IPS-18c (cell line): ENCODE results near the gene FAH.

Source experiments
- H3K4me3 ChIP-seq: 2 replicates; pipeline ENCODE4 v1.7.0; 2013; ENCODE audit warnings: low read depth, mild to moderate bottlenecking, low read length, moderate library complexity; ENCODE audit not compliant: insufficient read depth
- H3K9me3 ChIP-seq: one replicate; pipeline ENCODE4 v1.6.1; 2013; ENCODE audit warnings: mild to moderate bottlenecking, low read length, moderate library complexity; ENCODE audit not compliant: control insufficient read depth, insufficient read depth

The FAH gene

DNA sequence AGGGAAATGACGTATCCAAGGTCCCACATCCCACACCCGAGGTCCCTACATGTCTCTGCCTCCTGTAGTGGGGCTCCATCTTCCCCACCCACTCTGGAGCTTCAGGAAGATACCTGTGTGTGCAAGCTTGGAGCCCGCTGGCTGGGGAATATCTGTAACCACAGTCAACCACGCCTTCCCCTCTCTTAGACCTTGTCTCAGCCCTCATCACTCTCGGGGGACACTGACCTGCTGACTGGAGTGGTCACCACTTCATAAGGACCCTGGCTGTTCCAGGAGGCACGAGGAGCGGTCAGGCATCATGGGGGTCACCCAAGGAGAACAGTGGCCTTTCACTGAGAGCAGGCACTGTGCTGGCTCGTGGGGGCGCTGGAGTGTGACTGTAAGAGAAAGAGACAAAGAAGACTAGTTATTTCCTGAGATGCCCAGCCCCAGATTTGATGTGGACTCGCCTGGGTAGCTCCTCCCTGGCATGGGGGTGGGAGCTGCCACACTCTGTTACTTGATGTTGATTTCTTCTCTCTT, 50.6 kb downstream of the FAH start:
- no peak overlapping the region for H3K4me3 ChIP-seq
- H3K9me3 ChIP-seq: peaks cover 2% of the 10 kb centered on the region

DNA sequence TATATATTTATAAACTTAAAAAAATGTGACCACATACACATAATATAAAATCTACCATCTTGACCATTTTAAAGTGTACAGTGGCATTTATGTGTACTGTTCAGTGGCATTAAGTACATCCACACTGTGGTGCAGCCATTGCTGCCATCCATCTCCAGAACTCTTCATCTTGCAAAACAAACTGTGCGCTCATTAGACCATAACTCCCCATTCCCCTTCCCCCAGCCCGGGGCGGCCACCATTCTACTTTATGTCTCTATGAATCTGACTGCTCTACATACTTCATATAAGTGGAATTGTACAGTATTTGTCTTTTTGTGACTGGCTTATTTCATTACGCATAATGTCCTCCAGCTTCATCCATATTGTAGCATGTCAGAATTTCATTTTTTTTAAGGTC, 51.4 kb downstream of the FAH start:
- peaks cover 2% of the 10 kb centered on the region for H3K9me3 ChIP-seq

DNA sequence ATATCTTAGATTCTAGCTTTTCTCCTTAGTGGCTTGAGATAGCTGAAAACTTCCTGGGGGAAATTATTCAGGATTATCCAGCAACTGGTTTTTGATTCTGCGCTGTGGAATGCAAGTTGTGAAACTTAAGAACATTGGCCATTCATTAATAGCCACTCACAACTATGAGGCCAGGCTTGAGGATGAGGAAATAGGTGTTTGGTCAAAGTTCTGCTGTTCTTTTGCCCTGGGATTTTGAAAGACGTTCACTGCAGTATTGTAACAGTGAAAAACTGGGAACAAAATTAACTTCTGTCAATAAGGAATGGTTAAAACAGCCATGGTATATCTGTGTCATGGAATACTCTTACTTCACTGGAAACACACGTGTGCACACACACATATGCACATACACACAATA, 55.1 kb downstream of the FAH start:
- Histone ChIP-seq H3K4me3 (no peak overlapping the region), H3K9me3 (no peaks in the 10 kb centered on the region)

More for the DNA sequence above, 51.4 kb downstream of the FAH start:
- no peak overlapping the region for H3K4me3 ChIP-seq

DNA sequence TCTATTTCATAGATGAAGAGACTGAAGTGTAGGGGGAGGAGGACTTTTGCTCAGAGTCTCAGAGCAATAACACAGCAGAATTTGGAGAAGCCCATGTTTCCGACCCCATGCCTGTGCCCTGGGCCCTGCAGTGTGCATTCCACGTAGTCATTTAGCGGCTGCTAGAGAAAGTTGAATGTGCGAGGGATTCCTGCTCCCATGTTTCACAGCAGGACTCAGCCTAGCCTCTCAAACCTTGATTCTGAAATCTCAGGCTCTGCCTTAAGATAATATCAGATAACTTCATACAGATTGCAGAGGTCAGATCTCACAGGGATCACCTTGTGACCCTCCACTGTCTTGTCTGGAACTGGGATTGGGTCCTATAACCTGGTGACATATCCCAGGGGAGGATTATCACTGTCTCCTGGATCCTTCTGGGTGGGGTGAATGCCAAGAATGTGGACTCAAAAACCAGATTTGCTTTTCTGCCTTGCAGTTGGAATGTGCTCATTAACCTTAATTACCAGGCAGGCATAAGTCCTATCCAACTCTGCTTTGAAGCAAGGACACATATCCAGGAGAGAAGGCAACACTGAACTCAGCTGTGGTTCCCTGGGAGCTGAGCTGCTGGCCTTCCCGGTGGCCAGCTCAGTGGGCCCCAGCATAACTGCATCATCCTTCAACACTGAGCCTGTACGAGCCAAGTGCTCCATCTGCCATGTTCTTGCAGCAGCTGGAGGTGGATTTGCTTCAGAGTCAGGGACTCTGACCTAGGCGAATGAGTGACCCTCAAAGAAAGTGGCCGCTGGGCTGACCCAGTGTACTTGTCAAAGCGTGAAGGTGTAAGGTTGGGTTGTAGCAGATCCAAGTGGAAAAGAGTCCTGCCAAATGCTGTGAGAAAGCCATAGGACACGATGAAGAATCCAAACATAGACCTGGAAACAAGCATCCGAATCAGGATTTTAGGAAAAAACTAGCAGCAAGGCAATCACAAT, 56.2 kb downstream of the FAH start:
- H3K4me3 ChIP-seq: no peak overlapping the region

DNA sequence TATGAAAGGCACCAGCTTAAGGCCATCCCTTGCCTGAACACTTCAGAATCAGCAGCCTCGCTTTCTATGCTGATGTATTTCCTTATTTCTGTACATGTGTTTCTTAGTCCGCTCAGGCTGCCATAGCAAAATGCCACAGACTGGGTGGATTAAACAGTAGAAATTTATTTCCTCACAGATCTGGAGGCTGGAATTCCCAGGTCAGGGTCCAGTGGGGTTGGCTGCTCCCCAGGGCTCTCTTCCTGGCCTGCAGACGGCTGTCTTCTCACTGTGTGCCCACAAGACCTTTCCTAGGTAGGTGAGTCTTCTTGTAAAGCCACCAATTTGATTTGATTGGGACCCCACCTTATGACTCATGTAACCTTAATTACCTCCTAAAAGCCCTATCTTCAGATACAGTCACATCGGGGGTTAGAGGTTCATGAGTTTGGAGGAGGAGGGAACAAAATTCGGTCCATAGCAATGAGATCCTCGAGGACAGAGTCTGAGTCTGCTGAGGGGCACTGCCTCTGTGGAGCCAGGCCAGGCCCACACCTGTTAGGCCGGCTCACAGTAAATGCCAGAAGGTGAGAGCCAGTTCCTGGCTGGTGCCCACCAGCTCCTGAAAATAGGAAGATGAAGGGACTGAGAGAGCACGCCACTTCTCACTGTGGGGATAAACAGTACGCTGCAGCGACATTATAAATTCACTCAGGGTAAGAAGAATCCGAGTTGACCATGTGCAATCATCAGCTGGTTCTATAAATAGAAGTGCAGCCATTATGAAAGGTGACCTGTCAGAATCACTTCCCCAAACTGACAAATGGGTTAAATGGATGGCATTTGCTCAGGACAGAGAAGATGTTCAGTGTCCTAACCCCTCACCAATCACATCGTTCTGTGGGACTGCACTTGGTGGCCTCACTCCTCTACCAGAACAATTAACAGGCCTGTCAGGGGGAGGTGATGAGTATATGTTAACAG, 58.1 kb downstream of the FAH start:
- Histone ChIP-seq H3K9me3 (no peaks in the 10 kb centered on the region), H3K4me3 (no peak overlapping the region)

More for the DNA sequence above, 56.2 kb downstream of the FAH start:
- no peaks in the 10 kb centered on the region for H3K9me3 ChIP-seq

DNA sequence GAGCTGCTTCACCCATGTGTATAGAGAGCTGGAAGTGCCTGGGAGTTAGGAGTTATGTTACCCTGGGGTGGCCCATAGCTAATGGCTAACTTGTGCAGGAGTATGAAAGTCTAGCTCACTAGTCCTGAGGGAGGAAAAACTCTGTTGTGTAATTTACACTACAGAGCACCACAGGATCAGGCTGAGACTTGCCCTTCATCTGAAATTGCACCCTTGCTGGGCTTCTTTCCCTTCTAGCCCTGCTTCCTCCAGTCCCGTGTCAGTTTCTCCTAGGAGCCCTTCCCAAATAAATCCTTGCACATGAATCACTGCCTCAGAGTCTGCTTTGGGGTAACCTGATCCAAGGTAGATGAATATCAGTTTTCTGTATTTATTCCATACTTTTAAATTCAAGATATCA, 59.2 kb downstream of the FAH start:
- Histone ChIP-seq H3K4me3 (no peak overlapping the region), H3K9me3 (no peaks in the 10 kb centered on the region)

DNA sequence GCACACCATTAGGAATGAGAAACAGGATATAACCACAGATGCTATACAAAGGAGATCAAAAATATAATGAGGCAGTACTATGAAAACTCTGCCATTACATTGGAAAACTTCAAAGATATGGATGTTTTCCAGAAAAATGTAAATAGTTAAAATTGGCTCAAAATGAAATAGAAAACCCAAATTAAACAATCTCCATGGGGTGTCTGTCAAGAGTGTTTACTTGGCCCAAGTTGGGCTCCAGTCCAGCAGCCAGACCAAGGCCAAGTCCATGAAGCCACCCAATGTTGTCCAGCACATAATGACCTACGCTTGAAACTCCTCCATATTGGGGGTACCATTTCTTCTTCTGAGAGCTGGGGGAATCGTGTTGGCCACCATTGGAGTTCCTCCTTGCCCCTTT, 62.1 kb downstream of the FAH start:
- Histone ChIP-seq H3K9me3 (no peaks in the 10 kb centered on the region), H3K4me3 (no peak overlapping the region)

DNA sequence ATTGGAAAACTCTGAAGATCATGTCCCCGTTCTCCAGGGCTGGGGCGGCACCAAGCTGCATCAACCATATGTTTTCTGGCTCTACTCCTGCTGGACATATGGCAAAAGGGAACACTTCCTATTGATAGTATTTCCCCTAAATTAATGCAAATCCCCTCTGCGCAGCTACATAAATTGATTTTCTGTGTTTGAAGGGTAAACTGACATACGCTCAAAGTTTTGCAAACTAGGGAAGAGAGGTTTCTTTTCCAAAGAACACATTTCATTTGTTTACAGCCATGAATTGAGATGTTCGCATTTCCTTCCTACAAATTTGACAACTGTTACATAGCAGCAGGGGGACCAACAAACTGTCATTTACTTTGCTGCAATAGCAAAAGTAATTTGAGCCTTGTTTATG, 63.3 kb downstream of the FAH start:
- Histone ChIP-seq H3K9me3 (no peaks in the 10 kb centered on the region), H3K4me3 (no peak overlapping the region)

DNA sequence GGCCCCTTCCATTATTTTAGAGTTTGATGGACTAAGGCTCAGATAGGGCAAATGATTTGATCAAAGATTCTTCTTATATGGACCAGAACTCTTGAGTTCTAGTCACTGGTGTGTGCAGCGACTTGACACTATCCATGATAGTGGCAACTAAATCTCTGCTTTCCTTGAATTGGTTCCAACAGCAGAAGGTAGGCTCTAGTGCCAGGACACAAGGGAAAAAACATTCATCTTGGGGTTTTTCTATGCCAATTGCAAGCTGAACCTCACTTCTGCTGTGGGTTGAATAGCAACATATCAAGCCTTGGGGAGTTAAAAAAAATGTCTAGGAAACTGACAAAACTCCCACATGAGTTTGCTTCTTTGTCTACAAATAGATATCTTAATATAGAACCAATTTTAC, 64.1 kb downstream of the FAH start:
- H3K9me3 ChIP-seq: no peaks in the 10 kb centered on the region
- no peak overlapping the region for H3K4me3 ChIP-seq

DNA sequence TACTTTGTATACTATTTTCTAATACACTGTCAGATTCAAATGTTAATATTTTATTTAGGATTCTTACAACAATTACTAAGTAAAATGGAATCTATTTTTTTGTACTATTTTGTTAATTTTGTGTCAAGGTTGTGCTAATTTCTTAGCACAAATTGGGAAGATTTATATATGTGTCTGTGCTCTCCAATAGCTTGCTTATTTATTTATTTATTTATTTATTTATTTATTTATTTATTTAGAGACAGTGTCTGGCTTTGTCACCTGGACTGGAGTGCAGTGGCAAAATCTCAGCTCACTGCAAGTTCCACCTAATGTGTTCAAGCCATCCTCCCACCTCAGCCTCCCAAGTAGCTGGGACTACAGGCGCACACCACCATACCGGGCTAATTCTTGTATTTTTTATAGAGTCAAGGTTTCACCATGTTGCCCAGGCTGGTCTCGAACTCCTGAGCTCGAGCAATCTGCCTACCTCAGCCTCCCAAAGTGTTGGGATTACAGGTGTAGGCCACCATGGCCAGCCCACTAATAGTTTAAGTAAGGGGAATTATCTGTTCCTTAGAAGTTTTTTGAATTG, 64.6 kb downstream of the FAH start:
- no peaks in the 10 kb centered on the region for H3K9me3 ChIP-seq
- H3K4me3 ChIP-seq: no peak overlapping the region

DNA sequence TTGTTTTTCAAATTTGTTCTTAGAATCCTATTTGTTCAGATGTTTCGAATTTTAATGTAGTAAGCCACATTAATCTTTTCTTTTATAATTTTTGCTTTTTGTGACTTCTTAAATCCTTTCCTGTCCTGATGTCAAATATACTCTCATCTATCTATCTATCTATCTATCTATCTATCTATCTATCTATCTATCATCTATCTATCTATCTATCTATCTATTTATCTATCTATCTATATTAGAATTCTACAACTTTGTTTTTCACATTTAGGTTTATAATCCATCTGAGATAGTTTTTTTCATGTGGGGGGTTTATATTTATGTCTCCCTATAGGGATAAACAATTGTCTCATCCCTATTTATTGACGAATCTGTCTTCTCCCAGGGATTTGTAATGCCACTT, 67.2 kb downstream of the FAH start:
- Histone ChIP-seq H3K4me3 (no peak overlapping the region), H3K9me3 (no peaks in the 10 kb centered on the region)

DNA sequence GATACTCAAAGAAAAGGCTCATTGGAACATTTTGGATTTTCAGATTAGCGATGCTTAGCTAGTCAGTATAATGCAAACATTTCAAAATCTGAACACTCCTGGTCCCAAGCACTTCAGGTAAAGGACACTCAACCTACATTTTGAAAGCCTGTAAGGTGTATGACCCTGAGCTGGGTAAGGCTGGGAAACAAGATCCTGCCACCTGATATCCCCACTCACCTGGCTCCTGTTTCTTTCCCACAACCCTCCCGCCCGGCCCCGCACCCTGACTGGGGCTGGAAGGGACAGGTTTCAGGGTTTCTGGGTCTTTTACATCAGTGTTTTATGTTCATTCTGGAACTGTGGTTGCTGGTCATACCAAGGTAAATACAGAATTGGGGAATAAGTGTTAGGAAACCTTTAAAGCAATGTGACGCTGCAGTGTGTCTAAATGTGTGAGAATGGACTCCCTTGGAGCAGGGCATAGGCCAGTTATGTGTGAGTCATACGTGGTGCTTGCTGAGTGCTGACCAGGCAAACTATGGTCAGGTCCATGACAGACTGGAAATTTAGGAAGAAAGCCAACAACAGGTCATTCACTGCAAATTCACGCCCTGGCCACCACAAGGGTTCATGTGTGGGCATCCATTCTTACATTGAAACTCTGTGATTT, 76.3 kb downstream of the FAH start:
- H3K9me3 ChIP-seq: no peaks in the 10 kb centered on the region
- no peak overlapping the region for H3K4me3 ChIP-seq

DNA sequence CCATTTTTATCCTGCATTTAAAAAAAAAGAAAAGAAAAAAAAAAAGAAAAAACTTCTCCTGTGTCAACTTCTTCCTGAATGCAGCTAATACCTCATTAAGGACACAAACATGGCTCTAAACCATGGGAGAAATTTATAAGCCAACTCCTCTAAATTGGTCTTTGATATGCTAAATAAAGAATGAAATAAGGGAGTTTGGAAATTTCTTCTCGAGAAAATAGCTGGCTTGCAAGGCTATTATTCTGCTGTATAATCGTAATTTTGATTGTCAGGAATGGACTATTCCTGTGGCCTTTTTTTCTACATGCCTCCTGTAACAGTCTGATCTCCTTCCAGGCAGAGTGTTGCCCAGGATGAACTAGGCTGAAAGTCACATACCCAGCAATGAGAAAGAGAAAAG, 78.6 kb downstream of the FAH start:
- no peaks in the 10 kb centered on the region for H3K9me3 ChIP-seq
- H3K4me3 ChIP-seq: no peak overlapping the region

DNA sequence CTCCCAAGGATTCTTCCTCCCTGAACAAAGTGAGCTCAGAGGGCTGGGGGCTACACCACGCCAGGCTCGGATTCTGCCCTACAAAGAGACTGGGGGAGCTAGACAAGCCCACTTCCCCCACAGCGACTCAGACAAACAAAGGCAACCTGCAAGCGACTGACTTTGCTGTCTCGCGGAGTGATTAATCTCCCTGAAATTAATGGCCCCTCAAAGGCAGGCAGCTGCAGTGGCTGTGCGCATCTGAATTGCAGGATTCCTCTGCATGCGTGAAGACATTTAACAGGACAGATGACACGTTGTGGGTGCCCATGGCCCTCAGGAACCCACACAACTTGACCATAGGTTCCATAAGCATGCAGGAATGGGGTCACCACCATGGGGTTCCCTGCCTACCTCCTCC, 80.8 kb downstream of the FAH start:
- Histone ChIP-seq H3K4me3 (no peak overlapping the region), H3K9me3 (no peaks in the 10 kb centered on the region)

DNA sequence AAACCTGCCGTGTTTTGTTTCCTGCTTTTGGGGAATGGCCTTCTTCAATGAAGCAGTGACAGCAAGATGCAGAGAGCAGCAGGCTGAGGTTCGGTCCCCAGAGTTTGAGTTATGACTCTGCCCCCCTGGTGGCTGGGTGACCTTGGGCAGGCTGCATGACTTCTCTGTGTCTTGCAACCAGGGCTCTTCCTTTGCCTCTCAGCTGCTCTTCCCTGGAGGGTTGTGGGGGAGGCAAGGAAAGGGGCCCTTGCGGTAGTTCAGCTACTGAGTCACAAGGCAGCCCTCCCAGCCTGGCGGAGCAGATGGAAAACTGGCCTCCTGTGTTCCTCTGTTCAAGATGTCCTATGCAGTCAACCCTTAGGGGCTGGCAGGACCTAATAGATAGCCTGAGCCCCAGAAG, 82.1 kb downstream of the FAH start:
- H3K4me3 ChIP-seq: no peak overlapping the region

More for the DNA sequence above, 82.1 kb downstream of the FAH start:
- H3K9me3 ChIP-seq: no peaks in the 10 kb centered on the region
